ENCODE measurements around the gene SCN10A. TPM values are rescaled to one million over a fixed set of nuclear protein-coding genes. Genes with fewer than 3 reads are reported as not detected.

The SCN10A gene
- total RNA-seq, 4 donors from 2014 or later = not detected

DNA sequence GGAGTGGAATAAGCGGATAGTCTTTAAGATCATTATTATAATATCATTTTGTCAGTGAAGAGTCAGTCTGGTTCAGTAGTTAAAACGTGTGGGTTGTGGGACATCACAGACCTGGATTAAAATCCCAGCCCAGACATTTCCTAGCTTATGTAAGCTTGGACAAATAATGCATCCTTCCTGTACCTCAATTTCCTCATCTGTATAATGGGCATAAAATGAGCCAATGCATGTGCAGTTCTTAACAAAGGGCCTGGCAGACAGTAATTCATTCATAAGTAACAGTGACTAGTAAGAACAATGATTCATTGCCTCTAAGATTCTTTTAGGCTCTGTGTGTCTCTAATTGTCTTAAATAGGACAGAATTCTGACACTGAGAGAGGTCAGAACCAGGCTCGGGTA is 76.1 kb downstream of the SCN10A start:
- TF ChIP-seq EP300 (IDR thresholded peaks at IDR 0.05; ENCODE audit: low read depth) (no peak), POLR2AphosphoS5 (IDR thresholded peaks at IDR 0.05) (no peak), POLR2A (IDR thresholded peaks at IDR 0.05) (no peak)
- TF ChIP-seq, protein P1, sequence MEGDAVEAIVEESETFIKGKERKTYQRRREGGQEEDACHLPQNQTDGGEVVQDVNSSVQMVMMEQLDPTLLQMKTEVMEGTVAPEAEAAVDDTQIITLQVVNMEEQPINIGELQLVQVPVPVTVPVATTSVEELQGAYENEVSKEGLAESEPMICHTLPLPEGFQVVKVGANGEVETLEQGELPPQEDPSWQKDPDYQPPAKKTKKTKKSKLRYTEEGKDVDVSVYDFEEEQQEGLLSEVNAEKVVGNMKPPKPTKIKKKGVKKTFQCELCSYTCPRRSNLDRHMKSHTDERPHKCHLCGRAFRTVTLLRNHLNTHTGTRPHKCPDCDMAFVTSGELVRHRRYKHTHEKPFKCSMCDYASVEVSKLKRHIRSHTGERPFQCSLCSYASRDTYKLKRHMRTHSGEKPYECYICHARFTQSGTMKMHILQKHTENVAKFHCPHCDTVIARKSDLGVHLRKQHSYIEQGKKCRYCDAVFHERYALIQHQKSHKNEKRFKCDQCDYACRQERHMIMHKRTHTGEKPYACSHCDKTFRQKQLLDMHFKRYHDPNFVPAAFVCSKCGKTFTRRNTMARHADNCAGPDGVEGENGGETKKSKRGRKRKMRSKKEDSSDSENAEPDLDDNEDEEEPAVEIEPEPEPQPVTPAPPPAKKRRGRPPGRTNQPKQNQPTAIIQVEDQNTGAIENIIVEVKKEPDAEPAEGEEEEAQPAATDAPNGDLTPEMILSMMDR (IDR thresholded peaks at IDR 0.05) = no peak
- H3K36me3 ChIP-seq = no peaks in the 10 kb centered on the region
- no peak overlapping the region for H3K4me3 ChIP-seq
- H3K27ac ChIP-seq = no peak overlapping the region
- no peaks in the 10 kb centered on the region for H3K4me1 ChIP-seq
- no peak for DNase-seq
- 60 to 74% methylated on average over 3 of the region's 3 CpGs for WGBS, 2 donors (ENCODE audit: low coverage in 1 of 2)
- H3K27me3 ChIP-seq = no peaks in the 10 kb centered on the region
- H3K9me3 ChIP-seq = no peaks in the 10 kb centered on the region
- in situ Hi-C loops (cut with MboI; ENCODE audit: low pct_ligation_motif_present in 1 of 4, low pct_unique_long_range_greater_than_20kb in 1 of 4, low sequenced_read_pairs in 3 of 4) (no loop called here), intact Hi-C loops (cut with DNase I; ENCODE audit: low total_unique reads) (no loop called here)

DNA sequence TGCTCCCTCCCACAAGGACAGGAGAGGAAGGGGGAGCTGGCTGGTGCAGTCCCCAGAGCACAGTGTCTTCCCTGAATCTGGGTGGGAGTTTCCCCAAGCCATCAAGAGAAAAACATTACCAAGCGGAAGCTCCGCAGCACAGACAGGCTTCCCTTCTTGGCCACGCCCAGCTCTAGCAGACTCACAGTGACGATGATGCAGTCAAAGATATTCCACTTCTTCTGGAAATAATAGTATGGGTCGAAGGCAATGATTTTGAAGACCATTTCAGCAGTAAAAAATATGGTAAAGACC is 76.7 kb downstream of the SCN10A start:
- in situ Hi-C loops (cut with MboI; ENCODE audit: low pct_ligation_motif_present in 1 of 4, low pct_unique_long_range_greater_than_20kb in 1 of 4, low sequenced_read_pairs in 3 of 4) = no loop called here
- intact Hi-C loops (cut with DNase I; ENCODE audit: low total_unique reads) = no loop called here
- no peaks in the 10 kb centered on the region for H3K9me3 ChIP-seq
- no peaks in the 10 kb centered on the region for H3K27me3 ChIP-seq
- H3K27ac ChIP-seq = no peak overlapping the region
- no peaks in the 10 kb centered on the region for H3K36me3 ChIP-seq
- no peaks in the 10 kb centered on the region for H3K4me1 ChIP-seq
- TF ChIP-seq EP300 (IDR thresholded peaks at IDR 0.05; ENCODE audit: low read depth) (no peak), POLR2AphosphoS5 (IDR thresholded peaks at IDR 0.05) (no peak), POLR2A (IDR thresholded peaks at IDR 0.05) (no peak)
- TF ChIP-seq, protein P1 (IDR thresholded peaks at IDR 0.05) = no peak
- H3K4me3 ChIP-seq = no peak overlapping the region
- 47 to 73% methylated on average over 5 of the region's 5 CpGs for WGBS, 2 donors (ENCODE audit: low coverage in 1 of 2)
- DNase-seq = no peak

DNA sequence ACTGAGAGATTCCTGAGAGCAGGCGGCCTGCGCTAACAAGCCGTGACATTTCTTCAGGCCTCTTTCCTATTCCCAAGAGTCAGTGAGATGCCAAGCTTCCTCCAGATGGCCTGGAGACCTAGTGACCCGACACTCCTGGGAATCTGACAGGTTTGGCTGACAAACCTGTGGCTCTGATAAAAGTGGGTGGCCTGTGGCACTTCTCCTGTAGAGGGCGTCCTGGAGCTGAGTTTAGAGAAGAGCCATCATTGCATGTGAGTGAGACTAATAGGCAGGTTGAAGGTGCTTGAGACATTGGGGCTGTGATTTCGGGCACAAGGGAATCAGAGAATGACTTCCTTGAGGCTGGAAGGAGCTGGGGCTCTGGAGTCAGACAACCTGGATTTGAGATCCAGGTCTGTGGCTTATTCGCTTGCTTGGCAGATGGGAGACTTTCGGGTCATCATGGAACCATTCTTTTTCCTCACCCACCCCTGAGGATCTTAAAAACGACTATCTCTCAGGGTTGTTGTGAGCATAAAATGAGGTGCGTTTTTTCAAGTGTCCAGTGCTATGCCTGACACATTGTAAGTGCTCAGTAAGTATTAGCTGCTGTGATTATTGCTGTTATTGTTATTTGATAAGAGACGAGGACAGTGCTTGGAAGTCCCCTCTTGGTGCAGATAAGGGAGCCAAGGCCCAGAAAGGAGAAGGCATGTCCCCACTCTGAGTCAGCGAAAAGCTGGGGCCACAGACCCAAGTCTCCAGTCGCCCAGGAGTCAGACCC is 77.2 kb downstream of the SCN10A start:
- 50 to 57% methylated on average over 2 to 13 of the region's 13 CpGs for WGBS, 2 donors (ENCODE audit: low coverage in 1 of 2)
- in situ Hi-C loops (cut with MboI; ENCODE audit: low pct_ligation_motif_present in 1 of 4, low pct_unique_long_range_greater_than_20kb in 1 of 4, low sequenced_read_pairs in 3 of 4) = no loop called here
- DNase-seq = peak; percentile 28
- H3K27me3 ChIP-seq = no peaks in the 10 kb centered on the region
- H3K27ac ChIP-seq = no peak overlapping the region
- no peaks in the 10 kb centered on the region for H3K9me3 ChIP-seq
- H3K4me3 ChIP-seq = no peak overlapping the region
- intact Hi-C loops (cut with DNase I; ENCODE audit: low total_unique reads) = no loop called here
- TF ChIP-seq, protein P1 (IDR thresholded peaks at IDR 0.05) = peak in 3 of 5 experiments; percentile 17 to 33 (median 28)
- TF ChIP-seq POLR2AphosphoS5 (IDR thresholded peaks at IDR 0.05) = no peak
- no peaks in the 10 kb centered on the region for H3K36me3 ChIP-seq
- no peaks in the 10 kb centered on the region for H3K4me1 ChIP-seq

- 61 to 80% methylated on average over 1 to 3 of the region's 3 CpGs for WGBS, 2 donors (ENCODE audit: low coverage in 1 of 2)
- TF ChIP-seq EP300 (IDR thresholded peaks at IDR 0.05; ENCODE audit: low read depth) (no peak), POLR2AphosphoS5 (IDR thresholded peaks at IDR 0.05) (no peak), POLR2A (IDR thresholded peaks at IDR 0.05) (no peak)
- TF ChIP-seq, protein P1 (IDR thresholded peaks at IDR 0.05) = no peak
- Histone ChIP-seq H3K9me3 (no peaks in the 10 kb centered on the region), H3K27me3 (no peaks in the 10 kb centered on the region), H3K4me3 (no peak overlapping the region), H3K27ac (no peak overlapping the region), H3K4me1 (no peaks in the 10 kb centered on the region), H3K36me3 (no peaks in the 10 kb centered on the region)
- DNase-seq = no peak
- in situ Hi-C loops (cut with MboI; ENCODE audit: low pct_ligation_motif_present in 1 of 4, low pct_unique_long_range_greater_than_20kb in 1 of 4, low sequenced_read_pairs in 3 of 4) = no loop called here
- intact Hi-C loops (cut with DNase I; ENCODE audit: low total_unique reads) = no loop called here
These were observed 84.5 kb downstream of the SCN10A start for GRCh38 chr3:38731522-38731921.

Data from transverse colon (tissue), 4 donors.